C1 segment of cervical spinal cord (tissue), 14 donors: ENCODE measurements around the gene THRA.
A peak's percentile ranks its signal among the peaks of the same experiment; 100 is the strongest.

Experiments used
- DNase-seq, 14 donors: peaks; one replicate each; lab custom pipeline; 2025; lab: John Stamatoyannopoulos, UW

THRA gene, protein sequence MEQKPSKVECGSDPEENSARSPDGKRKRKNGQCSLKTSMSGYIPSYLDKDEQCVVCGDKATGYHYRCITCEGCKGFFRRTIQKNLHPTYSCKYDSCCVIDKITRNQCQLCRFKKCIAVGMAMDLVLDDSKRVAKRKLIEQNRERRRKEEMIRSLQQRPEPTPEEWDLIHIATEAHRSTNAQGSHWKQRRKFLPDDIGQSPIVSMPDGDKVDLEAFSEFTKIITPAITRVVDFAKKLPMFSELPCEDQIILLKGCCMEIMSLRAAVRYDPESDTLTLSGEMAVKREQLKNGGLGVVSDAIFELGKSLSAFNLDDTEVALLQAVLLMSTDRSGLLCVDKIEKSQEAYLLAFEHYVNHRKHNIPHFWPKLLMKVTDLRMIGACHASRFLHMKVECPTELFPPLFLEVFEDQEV

DNA sequence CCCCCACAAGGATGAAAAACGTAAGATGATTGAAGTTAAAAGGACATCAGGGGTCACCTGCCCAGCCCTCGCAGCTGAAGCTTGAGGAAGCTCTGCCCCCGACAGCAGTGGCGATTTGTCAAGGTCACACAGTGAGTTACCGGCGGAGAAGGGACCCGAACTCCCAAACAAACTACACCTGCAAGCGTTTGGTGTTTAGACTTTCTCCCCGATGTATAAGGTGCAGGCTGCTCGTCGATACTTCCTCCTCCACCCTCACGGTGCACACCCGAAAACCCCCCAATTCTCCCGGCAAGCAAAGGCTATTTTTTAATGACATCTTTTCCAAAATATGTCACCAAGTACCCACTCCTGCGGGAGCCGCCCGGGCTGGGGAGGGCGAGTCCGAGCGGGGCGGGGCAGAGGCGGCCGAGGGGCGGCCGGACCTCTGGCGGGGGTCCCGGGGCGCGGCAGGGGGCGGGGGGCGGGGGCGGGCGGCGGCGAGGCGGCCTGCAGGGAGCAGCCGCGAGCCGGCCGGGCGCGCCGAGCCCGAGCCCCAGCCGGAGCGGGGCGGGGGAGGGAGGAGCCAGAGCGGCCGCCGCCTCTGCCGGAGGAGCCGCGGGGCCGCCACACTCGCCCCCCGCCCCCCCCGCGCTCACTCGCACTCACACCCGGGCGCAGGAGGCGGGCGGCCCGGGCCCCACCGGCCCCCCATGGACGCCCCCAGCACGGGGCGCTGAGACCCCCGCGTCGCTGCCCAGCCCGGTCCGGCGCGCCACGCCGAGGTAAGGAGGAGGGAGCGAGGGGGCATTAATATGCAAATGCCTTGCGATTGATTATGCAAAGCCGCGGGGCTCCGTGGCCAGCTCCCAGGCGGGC is at the start of gene THRA:
Gene THRA, plus strand, starts transcription at position 637 of the 858 bp plus-strand sequence. CDS start 11,524 bp downstream, outside the sequence.
- peak in 9 of 14 donors; percentile 37 to 82 (median 71) for DNase-seq

DNA sequence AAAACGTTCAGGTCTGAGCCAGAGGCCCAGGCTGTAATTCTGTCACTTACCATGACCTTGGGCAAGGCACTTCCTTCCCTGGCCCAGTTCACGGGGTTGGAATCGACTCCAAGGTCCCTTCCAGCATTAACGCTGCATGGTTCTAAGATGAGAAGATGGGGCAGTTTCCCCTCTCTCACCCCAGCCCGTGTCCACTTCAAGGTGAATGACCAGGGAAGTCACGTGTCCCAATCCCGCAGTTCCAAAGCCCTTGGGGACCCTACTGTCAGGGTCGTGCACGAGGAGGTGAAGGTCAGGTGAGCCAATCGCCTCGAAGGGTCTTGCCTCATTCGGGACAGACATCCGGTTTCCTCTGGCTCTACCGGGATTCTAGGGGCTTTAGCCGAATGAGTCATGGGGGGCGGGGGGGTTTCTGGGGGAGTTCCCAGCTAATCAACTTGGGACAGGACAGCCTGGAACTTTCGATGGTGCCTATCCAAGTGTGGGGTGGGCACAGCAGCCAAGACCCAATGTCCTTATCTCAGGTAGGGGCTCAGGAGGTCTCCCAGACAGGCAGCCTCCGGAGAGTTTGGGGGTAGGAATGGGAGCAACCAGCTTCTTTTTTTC is 48.3 kb upstream of the THRA start:
- no peak for DNase-seq

DNA sequence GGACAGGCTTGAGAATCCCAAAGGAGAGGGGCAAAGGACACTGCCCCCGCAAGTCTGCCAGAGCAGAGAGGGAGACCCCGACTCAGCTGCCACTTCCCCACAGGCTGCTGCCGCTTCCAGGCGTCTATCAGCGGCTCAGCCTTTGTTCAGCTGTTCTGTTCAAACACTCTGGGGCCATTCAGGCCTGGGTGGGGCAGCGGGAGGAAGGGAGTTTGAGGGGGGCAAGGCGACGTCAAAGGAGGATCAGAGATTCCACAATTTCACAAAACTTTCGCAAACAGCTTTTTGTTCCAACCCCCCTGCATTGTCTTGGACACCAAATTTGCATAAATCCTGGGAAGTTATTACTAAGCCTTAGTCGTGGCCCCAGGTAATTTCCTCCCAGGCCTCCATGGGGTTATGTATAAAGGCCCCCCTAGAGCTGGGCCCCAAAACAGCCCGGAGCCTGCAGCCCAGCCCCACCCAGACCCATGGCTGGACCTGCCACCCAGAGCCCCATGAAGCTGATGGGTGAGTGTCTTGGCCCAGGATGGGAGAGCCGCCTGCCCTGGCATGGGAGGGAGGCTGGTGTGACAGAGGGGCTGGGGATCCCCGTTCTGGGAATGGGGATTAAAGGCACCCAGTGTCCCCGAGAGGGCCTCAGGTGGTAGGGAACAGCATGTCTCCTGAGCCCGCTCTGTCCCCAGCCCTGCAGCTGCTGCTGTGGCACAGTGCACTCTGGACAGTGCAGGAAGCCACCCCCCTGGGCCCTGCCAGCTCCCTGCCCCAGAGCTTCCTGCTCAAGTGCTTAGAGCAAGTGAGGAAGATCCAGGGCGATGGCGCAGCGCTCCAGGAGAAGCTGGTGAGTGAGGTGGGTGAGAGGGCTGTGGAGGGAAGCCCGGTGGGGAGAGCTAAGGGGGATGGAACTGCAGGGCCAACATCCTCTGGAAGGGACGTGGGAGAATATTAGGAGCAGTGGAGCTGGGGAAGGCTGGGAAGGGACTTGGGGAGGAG is 47.5 kb upstream of the THRA start, which contains the start of gene CSF3:
Gene CSF3, plus strand, starts transcription at position 436 of the 993 bp plus-strand sequence. Its CDS starts 35 bp downstream, at position 471.
- DNase-seq: no peak

DNA sequence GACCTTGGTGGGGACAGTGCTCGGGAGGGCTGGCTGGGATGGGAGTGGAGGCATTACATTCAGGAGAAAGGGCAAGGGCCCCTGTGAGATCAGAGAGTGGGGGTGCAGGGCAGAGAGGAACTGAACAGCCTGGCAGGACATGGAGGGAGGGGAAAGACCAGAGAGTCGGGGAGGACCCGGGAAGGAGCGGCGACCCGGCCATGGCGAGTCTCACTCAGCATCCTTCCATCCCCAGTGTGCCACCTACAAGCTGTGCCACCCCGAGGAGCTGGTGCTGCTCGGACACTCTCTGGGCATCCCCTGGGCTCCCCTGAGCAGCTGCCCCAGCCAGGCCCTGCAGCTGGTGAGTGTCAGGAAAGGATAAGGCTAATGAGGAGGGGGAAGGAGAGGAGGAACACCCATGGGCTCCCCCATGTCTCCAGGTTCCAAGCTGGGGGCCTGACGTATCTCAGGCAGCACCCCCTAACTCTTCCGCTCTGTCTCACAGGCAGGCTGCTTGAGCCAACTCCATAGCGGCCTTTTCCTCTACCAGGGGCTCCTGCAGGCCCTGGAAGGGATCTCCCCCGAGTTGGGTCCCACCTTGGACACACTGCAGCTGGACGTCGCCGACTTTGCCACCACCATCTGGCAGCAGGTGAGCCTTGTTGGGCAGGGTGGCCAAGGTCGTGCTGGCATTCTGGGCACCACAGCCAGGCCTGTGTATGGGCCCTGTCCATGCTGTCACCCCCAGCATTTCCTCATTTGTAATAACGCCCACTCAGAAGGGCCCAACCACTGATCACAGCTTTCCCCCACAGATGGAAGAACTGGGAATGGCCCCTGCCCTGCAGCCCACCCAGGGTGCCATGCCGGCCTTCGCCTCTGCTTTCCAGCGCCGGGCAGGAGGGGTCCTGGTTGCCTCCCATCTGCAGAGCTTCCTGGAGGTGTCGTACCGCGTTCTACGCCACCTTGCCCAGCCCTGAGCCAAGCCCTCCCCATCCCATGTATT is 46.5 kb upstream of the THRA start:
- DNase-seq: no peak

DNA sequence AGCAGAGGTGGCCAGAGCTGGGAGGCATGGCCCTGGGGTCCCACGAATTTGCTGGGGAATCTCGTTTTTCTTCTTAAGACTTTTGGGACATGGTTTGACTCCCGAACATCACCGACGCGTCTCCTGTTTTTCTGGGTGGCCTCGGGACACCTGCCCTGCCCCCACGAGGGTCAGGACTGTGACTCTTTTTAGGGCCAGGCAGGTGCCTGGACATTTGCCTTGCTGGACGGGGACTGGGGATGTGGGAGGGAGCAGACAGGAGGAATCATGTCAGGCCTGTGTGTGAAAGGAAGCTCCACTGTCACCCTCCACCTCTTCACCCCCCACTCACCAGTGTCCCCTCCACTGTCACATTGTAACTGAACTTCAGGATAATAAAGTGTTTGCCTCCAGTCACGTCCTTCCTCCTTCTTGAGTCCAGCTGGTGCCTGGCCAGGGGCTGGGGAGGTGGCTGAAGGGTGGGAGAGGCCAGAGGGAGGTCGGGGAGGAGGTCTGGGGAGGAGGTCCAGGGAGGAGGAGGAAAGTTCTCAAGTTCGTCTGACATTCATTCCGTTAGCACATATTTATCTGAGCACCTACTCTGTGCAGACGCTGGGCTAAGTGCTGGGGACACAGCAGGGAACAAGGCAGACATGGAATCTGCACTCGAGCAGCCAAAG is 45.2 kb upstream of the THRA start:
- DNase-seq: no peak

DNA sequence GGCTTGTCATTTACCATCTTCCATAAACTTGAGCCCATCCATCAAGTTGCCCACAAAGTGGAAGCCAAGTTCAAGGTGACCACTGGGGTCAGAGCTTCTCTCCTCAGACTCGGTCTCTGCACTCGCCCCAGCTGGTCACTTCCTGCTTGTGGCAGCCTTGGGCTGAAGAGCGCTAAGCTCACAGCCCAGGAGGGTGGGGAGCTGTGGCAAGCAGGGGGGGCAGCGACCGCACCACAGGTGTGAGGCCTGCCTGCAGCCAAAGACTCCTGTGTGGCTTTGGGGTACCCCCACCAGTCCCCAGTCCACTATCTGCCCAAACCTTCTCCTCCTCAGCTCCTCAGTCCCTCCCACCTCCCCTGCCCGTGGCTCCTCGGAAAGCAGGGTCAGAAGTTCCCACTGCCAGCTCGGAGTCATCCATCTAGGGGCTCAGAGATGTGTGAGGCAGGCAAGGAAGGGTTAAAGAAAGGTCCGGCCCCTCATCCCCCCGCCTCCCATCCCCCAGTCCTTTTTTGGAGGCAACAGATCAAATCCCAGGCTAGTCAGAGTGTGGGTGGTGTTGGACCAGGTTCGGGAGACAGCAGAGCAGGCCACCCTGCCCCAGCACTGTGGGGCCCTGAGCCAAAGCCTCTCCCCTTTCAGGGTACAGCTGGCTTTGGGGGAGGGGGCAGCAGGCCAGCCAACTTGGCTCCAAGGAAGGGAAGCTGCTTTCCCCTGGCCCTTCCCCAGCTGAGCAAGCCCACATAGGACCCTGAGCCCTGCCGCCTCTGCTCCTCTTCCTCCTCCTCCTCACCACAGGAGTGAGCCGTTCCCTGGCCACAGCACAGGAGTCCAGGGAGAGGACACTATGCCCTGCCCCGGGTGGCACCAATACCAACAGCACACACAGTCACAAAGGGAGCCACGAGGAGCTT is 44.3 kb upstream of the THRA start:
- no peak for DNase-seq

DNA sequence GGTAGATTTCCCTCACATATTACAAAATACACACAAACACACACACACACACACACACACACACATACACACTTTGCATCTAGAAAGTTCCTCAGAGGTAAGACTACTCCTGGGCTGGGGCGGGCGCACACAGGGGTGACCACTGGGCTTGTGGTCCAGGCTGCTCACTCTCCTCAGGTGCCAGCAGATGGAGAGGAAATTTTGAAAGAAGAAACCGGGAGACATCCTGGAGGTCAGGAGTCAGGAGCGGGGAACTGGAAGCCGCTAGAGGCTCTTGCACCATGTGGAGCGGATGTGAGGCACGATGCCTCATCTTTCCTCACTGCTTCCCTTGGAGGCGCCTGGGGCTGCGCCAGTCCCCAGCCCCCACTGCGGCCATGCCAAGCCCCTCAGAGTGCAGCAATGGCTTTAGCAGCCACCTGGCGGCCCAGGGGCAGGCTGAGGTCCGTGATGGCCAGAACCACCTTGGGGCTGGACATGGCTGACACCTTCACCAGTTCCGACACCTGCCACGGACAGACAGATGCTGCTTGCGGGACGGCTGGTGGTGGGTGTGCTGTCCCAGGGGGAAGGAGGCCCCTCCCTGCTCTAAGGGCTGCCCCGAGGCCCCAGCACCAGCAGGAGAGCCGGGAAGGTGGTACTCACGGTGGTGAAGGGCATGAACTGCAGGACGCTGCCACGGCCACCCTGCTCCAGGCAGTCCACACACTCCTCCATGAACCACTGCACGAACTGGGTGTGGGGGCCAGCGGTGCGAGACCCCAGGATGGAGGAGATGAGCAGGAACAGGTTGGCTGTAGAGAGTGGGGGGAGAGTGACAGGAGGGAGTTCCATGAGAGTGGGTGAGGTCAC is 43.4 kb upstream of the THRA start:
- no peak for DNase-seq

DNA sequence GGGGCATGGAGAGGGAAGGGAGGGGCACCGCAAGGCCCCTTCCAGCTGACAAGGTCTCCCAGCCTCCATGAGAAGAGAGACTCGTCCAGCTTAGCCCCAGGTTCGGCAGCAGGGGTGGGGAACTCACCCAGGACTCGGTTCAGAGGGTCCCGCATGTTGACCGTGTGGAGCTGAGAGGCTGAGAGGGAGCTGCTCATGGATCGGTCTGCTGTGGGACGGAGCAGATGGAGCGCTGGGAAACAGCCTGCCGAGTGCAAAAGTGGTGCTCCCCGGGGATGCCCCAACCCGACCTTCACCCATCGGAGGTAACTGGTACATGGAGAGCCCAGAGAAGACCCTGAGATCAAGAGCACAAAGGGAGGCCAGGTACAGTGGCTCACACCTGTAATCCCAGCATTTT is 42.6 kb upstream of the THRA start:
- DNase-seq: no peak

DNA sequence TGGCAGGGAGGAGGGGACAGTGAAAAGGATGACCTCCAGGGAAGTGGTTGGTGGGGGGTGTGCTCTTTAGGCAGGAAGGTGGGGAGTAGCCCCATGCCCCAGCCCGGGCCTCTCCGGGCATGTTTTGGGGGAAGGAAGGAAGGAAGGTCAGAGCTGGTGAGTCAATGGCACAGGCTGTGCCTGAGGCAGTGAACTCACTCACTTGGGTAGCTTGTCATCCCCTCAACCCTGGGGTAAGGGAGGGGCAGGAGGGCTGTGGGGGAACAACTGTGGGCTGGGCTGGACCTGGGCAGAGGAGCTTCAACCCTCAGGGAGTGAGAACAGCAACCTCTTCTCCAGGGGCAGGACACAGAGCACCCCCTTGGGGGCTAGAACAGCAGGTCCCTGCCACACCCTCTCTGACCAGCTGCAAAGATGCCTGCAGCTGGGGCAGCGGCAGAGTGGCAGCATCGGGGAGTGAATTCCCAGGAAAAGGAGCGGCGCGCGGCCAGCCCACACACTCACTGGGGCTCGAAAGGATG is 41.3 kb upstream of the THRA start:
- DNase-seq: peak in 2 of 14 donors; percentile 37 to 75

DNA sequence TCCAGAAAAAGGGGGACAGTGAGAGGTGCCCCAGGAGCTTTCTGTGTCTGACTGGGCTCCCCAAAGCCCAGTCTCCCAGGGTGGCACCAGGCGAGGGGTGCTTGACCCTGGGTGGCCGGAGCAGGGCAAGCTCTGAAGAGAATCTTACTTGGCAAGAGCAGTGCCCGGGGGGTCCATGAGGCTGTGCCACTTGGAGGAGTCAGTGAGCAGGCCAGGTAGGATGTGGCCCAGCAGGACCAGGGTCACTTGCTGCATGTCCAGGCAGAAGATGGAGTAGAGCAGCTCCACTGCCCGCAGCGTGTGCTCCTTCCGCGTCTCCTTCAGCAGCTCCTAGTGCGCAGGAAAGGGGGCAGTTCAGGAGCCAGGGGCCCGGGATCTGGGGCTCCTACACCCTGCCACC is 40.3 kb upstream of the THRA start:
- DNase-seq: no peak

DNA sequence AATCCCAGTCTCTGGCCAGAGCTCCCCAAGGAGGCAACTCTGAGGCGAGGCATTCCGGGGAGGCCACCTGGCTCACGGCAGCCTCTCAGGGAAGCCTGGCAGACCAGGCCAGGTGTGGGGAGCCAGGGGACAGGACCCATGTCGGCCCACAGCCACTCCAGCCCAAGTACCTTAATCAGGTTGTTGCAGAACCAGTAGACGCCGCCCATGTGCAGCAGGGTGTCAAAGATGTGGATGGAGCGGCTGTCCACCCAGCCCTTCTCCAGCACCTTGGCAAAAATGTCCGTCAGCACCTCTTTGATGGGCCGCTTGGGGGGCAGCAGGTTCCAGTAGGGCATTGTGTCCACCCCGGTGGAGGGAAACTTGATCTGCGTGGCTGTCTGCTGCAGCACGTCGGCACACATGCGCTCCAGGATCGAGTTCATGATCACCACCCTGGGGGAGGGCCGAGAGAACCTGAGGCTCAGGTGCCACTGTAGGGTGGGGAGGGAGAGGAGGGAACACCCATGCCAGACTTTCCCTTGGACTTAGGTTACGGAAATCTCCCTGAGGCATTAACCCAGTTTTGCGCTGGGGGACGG is 39.7 kb upstream of the THRA start:
- no peak for DNase-seq

DNA sequence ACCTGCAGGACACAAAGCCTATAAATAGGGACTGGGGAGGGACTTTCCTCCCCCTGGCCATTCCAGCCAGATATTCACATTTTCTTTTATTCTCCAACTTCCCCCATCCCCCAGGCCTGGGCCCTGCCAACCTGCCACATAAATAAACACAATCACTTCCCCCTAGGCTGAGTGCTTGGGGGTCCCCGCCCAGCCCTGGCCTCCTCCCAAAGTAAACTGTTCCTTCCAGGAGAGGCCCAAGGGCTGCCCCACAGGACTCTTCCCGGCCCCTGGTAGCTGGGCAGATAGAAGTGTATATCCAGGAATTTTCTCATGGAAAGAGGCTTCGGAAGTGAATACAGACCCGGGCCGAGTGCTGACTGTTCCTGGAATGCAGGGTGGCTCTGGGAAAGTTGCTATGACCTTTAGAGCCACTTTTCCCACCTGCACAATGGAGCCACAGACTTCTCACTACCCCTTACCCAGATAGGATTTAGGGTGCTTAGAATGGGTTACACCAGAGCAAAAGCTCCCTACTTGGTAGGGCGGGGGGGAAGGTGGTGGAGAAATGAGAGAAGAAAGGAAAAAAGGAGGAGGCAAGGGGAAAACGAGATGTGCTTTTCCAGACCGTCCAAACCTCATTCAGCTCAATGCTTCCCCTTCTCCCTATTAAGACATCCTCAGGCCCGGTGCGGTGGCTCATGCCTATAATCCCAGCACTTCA is 39.0 kb upstream of the THRA start:
- DNase-seq: no peak

DNA sequence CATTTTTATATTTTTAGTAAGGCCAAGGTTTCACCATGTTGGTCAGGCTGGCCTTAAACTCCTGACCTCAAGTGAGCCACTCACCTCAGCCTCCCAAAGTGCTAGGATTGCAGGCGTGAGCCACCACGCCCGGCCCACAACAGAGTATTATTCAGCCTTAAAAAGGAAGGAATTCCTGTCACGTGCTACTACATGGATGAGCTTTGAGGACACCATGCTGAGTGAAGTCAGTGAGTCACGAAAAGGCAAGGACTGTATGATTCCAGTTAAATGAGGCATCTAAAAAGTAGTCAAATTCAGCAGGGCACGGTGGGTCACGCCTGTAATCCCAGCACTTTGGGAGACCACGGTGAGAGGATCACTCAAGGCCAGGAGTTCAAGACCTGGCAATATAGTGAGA is 37.9 kb upstream of the THRA start:
- DNase-seq: no peak

DNA sequence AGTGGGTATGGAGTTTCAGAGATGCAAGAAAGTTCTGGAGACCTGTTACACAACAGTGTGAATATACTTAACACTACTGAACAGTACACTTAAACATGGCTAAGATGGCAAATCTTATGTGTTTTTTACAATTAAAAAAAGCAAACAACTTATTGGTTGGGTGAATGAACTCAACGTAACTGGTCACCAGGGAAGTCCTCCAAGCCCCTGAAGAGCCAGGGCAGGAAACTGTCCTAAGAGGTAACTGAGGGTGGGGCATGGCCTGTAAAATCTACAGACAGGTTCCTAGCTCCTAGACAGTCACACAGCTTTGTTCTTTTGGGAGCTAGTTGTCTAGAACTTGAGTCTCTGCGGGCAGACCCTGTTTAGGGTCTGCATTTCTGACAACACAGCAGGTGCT is 37.2 kb upstream of the THRA start:
- DNase-seq: no peak

DNA sequence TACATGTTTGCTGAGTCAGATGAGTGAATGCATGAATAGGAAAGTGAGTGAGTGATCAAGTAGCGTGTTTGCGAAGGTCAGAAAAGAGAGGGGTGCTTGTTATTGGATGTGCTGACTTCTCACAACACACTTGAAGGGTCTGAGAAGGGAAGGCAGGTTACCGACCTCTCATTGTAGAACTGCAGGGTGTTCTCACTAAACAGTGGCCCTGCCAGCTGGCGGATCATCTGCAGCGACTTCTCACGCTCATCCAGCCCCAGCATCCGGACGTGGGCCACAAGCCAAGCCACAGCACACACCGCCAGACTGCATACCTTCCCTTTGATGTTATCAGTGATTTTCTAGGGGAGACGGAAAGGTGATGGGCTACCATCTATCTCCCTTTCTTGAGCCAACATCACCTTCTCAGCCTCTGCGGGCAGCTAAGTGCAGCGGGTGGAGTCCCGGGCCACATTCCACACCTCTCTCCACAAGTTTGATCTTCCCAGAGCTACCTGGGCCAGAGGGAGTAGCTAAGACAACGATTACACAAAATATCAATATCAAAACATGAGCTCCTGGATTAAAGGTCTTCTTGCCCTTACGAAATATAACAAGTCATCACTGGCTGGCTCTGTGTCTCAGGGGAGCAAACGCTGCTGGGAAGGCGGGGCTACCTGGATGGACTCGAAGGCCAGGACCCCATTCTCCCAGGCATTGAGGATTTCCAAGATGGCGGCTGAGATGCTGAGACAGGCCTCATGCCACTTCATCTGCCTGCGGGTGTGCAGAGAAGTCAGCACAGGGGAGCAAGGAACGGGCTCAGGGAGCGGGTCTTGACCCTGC is 36.6 kb upstream of the THRA start:
- DNase-seq: no peak
